ENCODE measurements around the gene SH3TC1.

Gene SH3TC1

GRCh38 chr4:8250227-8250626 lies 51.1 kb downstream of the SH3TC1 start:
- H2AFZ ChIP-seq (ENCODE audit: low read length): no peak overlapping the region
- H3K4me1 ChIP-seq (ENCODE audit: insufficient read depth, low read length, severe bottlenecking): no peaks in the 10 kb centered on the region
- no peaks in the 10 kb centered on the region for H3K36me3 ChIP-seq (ENCODE audit: insufficient read depth, low read length)
- no peak overlapping the region for H3K4me2 ChIP-seq (ENCODE audit: low read length)
- no peaks in the 10 kb centered on the region for H4K20me1 ChIP-seq (ENCODE audit: insufficient read depth, low read length)
- H3K27me3 ChIP-seq (ENCODE audit: insufficient read depth, low read length): no peaks in the 10 kb centered on the region
- no peaks in the 10 kb centered on the region for H3K9me2 ChIP-seq (ENCODE audit: low read depth, low read length)
- no peaks in the 10 kb centered on the region for H3F3A ChIP-seq (ENCODE audit: insufficient read depth, low read length)
- TF ChIP-seq, protein P1, sequence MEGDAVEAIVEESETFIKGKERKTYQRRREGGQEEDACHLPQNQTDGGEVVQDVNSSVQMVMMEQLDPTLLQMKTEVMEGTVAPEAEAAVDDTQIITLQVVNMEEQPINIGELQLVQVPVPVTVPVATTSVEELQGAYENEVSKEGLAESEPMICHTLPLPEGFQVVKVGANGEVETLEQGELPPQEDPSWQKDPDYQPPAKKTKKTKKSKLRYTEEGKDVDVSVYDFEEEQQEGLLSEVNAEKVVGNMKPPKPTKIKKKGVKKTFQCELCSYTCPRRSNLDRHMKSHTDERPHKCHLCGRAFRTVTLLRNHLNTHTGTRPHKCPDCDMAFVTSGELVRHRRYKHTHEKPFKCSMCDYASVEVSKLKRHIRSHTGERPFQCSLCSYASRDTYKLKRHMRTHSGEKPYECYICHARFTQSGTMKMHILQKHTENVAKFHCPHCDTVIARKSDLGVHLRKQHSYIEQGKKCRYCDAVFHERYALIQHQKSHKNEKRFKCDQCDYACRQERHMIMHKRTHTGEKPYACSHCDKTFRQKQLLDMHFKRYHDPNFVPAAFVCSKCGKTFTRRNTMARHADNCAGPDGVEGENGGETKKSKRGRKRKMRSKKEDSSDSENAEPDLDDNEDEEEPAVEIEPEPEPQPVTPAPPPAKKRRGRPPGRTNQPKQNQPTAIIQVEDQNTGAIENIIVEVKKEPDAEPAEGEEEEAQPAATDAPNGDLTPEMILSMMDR (IDR thresholded peaks at IDR 0.05; ENCODE audit: low read length): no peak
- no peak for TF ChIP-seq EZH2 (IDR thresholded peaks at IDR 0.05; ENCODE audit: borderline replicate concordance, low read length)
- no peak overlapping the region for H3K4me3 ChIP-seq (ENCODE audit: low read depth, low read length, poor library complexity, severe bottlenecking)
- no peaks in the 10 kb centered on the region for H3K9me3 ChIP-seq (ENCODE audit: low read length)
- H3K27ac ChIP-seq (ENCODE audit: low read depth, low read length, poor library complexity, severe bottlenecking): no peak overlapping the region
- H3K79me2 ChIP-seq (ENCODE audit: insufficient read depth, low read length): no peaks in the 10 kb centered on the region
- no peak overlapping the region for H3K9ac ChIP-seq (ENCODE audit: low read length)

- Histone ChIP-seq H3K4me2 (ENCODE audit: low read length) (no peak overlapping the region), H4K20me1 (ENCODE audit: insufficient read depth, low read length) (no peaks in the 10 kb centered on the region), H3K9ac (ENCODE audit: low read length) (no peak overlapping the region), H3K27me3 (ENCODE audit: insufficient read depth, low read length) (no peaks in the 10 kb centered on the region), H3F3A (ENCODE audit: insufficient read depth, low read length) (no peaks in the 10 kb centered on the region), H3K4me3 (ENCODE audit: low read depth, low read length, poor library complexity, severe bottlenecking) (no peak overlapping the region), H3K36me3 (ENCODE audit: insufficient read depth, low read length) (no peaks in the 10 kb centered on the region), H3K9me3 (ENCODE audit: low read length) (no peaks in the 10 kb centered on the region), H3K9me2 (ENCODE audit: low read depth, low read length) (no peaks in the 10 kb centered on the region), H2AFZ (ENCODE audit: low read length) (no peak overlapping the region), H3K27ac (ENCODE audit: low read depth, low read length, poor library complexity, severe bottlenecking) (no peak overlapping the region), H3K4me1 (ENCODE audit: insufficient read depth, low read length, severe bottlenecking) (no peaks in the 10 kb centered on the region), H3K79me2 (ENCODE audit: insufficient read depth, low read length) (no peaks in the 10 kb centered on the region)
- TF ChIP-seq, protein P1 (IDR thresholded peaks at IDR 0.05; ENCODE audit: low read length): no peak
- TF ChIP-seq EZH2 (IDR thresholded peaks at IDR 0.05; ENCODE audit: borderline replicate concordance, low read length): no peak
Observed at GRCh38 chr4:8250637-8251036, 51.5 kb downstream of the SH3TC1 start.

DNA sequence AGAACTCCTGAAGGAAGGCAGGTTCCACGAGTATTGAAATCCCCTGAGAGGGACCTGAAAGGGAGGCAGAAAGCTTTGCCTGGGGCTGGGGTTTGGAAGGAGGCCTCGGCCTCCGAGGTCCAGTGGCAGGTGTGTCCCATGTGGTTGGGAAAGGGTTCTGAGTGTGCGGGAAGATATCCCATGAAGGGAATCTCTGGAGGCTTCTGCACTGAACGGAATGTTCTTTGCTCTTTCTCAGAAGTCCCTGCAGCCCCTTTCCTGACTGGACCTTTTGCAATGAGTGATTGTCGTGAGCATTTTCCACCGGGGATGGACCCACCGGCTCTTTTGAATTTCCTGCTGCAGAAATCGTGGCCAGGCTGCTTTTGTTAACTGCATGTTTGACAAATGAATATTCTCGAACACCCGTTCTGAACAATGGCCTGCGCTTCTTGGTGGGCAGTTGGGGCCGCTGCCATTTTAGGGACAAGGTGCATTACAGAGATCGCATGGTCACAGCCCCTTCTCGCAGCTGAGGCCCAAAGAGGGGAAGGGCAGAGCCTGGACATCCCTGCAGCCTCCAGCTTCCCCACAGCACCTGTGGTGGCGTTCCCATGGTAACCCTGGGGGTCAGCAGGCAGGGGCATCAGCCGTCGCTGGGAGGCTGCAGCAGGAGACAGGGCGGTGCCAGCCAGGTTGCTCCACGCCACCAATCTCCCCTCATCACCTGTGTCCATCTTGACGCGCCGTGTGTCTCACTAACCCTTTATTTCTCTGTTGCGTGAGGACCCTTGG lies 52.2 kb downstream of the SH3TC1 start:
- H3K9me3 ChIP-seq (ENCODE audit: low read length): no peaks in the 10 kb centered on the region
- H3K9ac ChIP-seq (ENCODE audit: low read length): no peak overlapping the region
- no peak overlapping the region for H3K4me2 ChIP-seq (ENCODE audit: low read length)
- H3K4me3 ChIP-seq (ENCODE audit: low read depth, low read length, poor library complexity, severe bottlenecking): no peak overlapping the region
- TF ChIP-seq EZH2 (IDR thresholded peaks at IDR 0.05; ENCODE audit: borderline replicate concordance, low read length): no peak
- TF ChIP-seq, protein P1 (IDR thresholded peaks at IDR 0.05; ENCODE audit: low read length): no peak
- H4K20me1 ChIP-seq (ENCODE audit: insufficient read depth, low read length): no peaks in the 10 kb centered on the region
- H3K27ac ChIP-seq (ENCODE audit: low read depth, low read length, poor library complexity, severe bottlenecking): no peak overlapping the region
- no peak overlapping the region for H2AFZ ChIP-seq (ENCODE audit: low read length)
- H3K9me2 ChIP-seq (ENCODE audit: low read depth, low read length): no peaks in the 10 kb centered on the region
- H3K79me2 ChIP-seq (ENCODE audit: insufficient read depth, low read length): no peaks in the 10 kb centered on the region
- H3K36me3 ChIP-seq (ENCODE audit: insufficient read depth, low read length): no peaks in the 10 kb centered on the region
- no peaks in the 10 kb centered on the region for H3K27me3 ChIP-seq (ENCODE audit: insufficient read depth, low read length)
- no peaks in the 10 kb centered on the region for H3F3A ChIP-seq (ENCODE audit: insufficient read depth, low read length)
- H3K4me1 ChIP-seq (ENCODE audit: insufficient read depth, low read length, severe bottlenecking): no peaks in the 10 kb centered on the region
